ENCODE measurements around the gene MAPRE2.

Gene MAPRE2

DNA sequence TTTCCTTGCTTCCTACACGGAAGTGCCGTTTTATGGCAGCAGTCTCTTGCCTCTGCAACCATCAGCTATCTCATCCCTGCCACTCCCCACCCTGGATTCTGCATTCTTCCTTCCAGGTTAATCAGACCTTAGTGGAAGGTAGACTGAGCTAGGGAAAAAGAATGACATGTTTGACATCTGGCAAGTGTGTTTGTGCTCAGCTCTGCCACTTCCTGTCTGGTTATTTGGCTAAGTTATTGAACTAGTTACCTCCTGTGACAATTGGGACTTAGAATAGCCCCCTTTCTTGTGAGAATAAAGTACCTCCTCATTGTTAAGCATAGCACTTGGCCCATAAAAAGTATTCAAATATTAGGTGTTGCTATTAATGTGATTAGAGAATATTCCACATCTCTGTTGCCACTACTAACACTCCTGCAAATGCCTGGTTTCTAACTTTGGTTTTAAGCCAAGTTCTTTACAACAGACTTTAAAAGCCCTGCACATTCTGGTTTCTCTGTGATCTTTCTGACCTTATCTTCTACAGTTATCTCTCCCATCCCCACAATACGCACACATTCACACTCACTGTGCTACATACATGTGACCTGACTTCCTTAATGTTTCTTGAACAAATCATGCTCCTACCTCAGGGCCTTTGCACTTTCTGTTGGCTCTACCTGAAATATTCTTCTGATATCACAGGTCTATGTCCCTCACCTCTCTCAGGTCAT lies 10.8 kb upstream of the MAPRE2 start:
- in situ Hi-C loops (cut with MboI; ENCODE audit: low sequenced_read_pairs), result no loop called here

DNA sequence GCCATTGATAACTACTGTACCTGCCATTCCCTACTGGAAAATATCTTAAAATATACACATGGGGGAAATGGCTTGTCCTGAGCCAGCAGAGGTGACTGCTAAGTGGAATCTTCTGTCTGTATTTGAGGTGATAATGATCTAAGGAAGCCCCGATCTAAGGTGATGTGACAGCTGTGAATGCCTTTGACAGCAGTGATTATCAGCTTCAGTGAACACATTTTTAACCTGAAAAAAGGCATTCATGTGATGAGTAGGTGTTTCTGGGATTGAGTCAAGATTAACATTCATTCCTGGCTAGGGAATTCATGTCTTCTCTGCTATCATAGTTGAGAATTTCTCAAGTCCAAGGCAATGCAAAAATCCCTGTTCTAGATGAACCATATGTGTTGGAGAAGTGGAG lies 9.1 kb upstream of the MAPRE2 start:
- in situ Hi-C loops (cut with MboI; ENCODE audit: low sequenced_read_pairs), result no loop called here

DNA sequence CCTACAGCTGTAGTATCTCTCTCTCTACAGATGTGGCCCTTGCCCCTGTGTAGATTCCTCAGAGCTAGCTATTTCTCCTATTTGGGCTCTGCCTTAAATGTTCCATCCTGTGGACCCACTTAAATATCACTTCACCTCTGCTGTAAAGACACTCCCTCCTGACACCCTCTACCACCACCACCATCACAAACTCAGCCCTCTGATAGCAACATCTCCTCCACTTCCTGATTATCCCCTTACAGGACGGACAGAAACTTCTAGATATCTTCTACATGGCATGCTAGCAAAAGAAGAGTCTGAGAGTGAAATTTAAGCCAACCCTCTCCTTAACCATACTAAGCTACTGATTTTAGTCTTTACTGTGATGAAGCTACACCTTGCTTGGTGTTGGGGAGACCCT lies 3.2 kb upstream of the MAPRE2 start:
- in situ Hi-C loops (cut with MboI; ENCODE audit: low sequenced_read_pairs), result no loop called here

DNA sequence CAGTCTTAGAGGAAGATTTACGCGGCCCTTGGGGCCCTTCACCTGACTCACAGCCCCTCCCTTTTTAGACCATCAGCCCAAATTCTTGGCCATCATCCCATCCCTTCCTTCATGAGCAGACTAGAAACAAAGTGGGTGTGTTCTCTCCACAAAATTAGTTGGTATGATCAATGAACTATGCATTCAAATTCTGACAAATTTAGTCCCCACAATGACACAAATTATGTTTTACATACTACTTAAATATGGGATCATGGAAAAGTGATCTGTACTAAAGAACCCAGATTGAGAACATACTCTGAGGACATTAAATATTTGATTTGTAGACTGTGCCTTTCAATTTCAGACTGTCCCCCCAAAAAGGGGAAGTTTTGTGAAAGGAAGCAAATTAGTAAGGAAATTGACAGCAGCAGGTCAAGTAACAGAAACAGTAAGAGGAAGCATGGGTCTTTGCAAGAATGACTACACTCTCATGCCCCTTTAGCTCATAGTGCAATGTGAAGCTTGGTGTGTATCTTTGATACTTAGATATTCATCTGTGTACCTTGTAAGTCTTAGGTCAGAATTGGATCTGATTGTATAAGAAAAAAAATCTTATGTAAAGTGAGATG lies 2.2 kb upstream of the MAPRE2 start:
- in situ Hi-C loops (cut with MboI; ENCODE audit: low sequenced_read_pairs), result no loop called here

DNA sequence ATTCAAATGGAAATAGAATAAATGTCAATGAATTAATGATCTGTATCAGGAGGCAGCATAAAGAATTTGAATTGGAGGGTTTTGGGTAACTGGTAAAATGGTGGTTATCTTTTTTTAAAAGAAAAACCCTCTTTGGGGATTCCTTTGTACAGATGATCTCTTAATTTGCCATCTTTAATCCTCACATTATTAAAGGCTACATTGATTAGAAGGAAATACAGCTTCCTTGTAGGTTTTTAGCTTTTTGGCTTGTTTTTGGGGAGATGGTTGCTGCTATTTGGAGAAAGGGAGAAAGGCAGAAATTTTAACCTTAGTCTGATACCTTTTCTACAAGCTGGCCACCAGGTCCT lies 600 bp upstream of the MAPRE2 start:
- in situ Hi-C loops (cut with MboI; ENCODE audit: low sequenced_read_pairs), result no loop called here

DNA sequence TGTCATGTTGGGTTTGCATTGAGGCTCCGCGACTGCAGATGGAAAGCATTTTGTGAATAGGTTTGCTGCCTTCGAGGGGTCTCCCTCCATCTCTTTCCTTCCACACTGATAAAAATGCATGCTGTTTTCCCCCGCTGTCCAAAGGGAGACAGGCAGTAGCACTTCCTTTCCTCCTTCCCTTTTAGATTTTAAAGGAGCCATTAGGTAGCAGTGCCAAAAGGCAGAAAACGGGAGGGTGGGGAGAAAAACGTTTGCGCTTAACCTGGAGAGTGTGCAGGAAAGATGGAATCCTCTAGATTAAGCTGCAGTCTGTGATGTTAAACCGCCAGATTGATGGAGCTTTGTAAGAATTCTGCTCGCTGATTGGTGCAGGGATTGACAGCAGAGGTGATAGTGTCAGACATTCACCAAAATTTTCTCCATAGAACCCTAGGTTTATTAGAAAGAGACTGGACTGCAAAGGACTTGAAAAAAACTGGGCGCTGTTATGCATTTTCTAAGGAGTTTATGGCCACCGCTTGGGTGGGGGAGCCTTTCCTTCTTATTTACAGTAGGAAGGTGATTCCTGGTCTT lies 688 bp downstream of the MAPRE2 start:
- in situ Hi-C loops (cut with MboI; ENCODE audit: low sequenced_read_pairs), result no loop called here

DNA sequence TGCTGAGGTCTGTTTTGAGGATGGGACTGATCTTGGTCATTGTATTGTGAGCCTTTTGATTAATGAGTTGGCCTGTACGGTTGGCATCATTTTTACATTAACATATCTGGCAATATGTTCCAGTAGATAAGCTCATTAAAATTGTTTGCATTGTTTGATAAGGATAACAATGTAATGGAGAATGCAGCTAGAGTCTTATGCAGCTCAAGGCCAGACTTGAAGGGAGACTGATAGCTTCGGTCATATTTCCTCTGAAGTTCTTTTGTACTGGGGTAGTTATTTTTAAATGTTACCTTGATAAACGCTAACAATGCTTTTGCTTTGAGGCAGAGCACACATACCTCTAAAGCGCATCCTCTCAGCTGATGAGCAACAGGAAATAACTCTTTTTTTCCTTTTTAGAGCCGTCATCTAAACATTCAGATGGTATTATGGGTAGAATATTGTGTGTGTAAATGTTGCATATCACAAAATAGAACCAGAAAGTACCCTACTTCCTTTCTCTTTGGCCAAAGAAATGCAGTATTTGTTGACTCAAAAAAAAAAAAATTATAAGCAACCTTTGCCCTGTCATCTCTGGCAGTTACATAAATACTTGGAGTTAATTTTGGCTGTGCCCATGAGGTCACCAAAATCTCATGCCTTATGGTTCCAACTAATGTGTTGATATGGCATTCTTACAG lies 1.3 kb downstream of the MAPRE2 start:
- in situ Hi-C loops (cut with MboI; ENCODE audit: low sequenced_read_pairs), result no loop called here

DNA sequence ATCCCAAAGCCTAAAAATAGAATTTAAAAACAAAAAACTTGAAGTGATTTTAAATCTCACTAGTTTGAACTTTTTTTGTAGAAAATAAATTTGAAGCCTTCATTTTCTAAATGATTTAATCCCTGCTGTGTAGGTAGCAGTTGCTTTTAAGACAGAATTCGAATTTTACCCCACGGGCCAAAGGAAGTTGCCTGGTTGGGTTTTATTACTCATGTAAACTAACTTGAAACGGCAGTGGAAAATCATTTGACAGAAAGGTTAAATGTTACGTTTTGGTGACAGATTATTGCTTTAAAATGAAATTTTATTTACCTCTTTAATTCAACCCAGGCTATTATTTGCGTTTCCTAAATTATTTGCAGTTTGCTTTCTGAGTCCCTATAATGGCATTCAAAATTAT lies 2.0 kb downstream of the MAPRE2 start:
- in situ Hi-C loops (cut with MboI; ENCODE audit: low sequenced_read_pairs), result no loop called here

DNA sequence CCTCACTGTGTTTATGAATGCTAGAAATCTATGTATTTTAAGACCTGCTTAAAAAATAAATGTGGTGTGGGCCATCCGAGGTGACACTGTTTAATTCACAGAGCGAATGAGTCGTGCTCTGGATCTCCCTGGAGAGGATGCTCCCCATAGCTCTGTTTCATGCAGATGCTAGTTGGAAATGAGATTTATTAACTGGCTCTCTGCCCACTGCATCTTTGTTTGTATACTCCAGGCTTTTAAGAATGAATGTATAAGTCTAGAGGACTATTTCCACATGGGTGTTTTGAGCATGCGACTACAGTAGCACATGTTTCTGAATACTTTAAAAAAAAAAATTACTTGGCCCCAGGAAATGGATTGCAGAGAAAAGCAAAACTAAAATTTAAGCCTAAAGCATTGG lies 3.9 kb downstream of the MAPRE2 start:
- in situ Hi-C loops (cut with MboI; ENCODE audit: low sequenced_read_pairs), result no loop called here

DNA sequence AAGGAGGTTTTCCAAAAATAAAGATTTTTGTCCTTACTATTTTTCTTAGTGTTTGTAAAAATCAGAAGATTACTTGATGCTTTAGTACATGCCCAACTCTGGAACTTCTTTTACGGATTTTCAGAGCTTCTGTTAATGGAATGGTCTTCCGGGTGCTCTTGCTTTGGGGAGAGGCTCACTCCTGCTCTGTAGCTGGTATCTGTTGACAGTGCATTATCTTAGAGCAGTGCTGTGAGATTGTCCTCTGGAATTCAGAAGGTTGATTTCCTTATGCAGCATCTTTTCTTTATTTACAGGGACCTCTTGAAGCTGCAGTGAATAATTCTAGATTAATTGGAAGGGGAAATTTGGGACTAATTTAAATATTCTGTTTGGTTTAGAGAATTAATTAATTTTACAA lies 4.6 kb downstream of the MAPRE2 start:
- in situ Hi-C loops (cut with MboI; ENCODE audit: low sequenced_read_pairs), result no loop called here

DNA sequence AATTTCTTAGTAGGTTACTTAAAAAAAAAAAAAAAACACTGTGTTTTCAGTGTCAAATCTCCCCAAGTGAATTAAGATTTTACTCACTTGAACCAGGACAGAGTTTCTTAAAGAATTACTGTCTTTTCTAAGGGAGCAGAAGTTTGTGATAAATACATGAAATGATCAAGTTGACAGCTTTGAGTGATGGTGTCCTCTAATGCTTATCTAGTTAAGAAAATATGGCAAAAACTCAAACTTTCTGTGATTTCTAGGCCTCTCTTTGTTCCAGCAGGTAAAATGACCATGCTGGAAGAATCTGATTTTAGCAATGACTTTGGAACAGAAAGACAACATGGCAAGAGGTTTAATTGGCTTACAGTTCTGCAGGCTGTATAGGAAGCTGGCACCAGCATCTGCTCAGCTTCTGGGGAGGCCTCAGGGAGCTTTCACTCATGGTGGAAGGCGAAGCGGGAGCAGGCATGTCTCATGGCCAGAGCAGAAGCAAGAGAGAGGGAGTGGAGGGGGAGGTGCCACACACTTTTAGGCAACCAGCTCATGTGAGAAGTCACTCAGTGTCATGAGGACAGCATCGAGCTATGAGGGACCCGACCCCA lies 6.6 kb downstream of the MAPRE2 start:
- in situ Hi-C loops (cut with MboI; ENCODE audit: low sequenced_read_pairs), result no loop called here

DNA sequence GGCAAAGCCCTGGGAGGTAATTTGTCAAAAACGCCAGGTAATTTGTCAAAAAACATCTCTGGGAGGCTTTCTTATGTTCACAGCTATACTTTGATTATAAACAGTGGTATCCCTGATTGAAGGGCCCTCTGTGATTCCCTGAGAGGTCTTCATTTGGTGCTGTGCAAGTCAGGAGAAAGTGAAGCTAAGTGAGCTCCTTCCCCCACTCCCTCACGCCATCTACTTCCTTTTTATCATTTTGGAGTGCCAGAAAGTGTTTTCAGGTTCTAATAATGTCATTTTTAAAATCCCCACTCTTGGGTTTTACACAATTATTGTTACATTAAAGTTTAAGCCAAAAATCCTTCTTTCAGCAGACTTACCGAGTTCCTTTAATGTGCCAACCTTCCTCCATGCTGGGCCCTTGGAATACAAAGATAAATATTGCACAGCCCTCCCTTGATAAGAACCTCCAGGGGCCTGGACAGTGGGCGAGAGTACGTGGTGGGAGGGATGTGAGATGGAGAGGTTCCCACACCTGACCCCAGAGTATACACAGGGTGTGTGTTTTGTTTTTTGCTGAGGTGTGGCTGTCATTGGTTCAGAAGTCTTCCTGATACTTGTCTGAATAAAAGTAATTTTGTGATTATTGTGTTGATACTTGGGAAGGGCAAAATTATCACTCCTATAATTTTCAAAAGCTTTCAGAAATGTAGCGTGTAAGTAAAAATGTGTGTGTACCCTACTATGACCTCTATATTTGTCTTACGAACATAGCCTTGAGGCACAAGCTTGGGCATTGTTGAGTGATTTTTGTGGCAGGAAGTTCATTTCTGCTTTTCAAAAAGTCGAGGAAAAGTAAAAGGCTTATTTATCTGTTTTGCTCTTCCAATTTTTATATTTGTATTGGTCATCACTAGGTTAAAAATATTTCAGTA lies 8.2 kb downstream of the MAPRE2 start:
- in situ Hi-C loops (cut with MboI; ENCODE audit: low sequenced_read_pairs), result no loop called here

DNA sequence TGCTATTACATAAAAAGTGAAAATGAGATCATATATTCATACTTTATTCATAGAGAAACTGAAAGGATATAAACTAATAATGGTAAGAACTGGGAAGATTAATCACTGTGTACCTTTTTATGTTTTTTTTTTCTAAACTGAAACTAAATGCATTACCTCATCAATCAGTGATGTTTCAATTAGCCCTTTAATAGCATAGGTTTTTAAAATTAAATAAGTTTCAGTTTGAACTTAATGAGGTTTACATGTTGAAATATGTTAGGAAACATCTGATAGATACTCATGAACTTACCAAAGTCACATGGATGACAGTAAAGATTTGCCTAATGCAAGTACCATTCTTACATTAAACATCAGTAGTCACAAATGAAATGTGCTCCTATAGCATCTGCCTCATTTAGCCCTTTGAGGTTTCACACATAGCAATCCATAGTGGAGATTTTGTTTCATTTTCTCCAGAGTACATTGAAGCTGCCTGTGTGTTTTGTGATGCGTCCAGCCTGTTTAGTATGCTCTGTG lies 8.9 kb downstream of the MAPRE2 start:
- in situ Hi-C loops (cut with MboI; ENCODE audit: low sequenced_read_pairs), result no loop called here

DNA sequence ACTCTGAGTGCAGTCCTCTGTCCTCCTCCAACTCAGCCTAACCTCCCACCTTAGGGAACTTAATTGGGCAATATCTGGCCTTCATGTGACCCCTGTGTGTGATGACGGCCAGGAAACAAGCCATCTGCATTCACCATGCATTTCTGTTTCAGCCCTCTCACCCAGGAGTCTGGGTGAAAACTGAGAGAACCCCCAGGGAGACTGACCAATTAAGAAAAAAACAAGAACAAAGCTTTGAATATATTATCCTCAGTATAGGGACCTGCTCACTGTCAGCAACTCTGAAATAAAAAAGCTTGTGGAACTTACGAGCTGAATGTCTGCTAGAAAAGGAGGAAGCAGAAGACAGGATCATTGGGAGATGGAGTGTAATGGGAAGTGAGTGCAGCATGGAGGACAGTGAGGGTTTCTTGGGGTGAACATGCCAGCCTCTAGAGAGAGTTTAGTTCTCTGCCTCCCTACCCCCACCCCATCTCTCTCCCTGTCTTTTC lies 9.5 kb downstream of the MAPRE2 start:
- in situ Hi-C loops (cut with MboI; ENCODE audit: low sequenced_read_pairs), result no loop called here

DNA sequence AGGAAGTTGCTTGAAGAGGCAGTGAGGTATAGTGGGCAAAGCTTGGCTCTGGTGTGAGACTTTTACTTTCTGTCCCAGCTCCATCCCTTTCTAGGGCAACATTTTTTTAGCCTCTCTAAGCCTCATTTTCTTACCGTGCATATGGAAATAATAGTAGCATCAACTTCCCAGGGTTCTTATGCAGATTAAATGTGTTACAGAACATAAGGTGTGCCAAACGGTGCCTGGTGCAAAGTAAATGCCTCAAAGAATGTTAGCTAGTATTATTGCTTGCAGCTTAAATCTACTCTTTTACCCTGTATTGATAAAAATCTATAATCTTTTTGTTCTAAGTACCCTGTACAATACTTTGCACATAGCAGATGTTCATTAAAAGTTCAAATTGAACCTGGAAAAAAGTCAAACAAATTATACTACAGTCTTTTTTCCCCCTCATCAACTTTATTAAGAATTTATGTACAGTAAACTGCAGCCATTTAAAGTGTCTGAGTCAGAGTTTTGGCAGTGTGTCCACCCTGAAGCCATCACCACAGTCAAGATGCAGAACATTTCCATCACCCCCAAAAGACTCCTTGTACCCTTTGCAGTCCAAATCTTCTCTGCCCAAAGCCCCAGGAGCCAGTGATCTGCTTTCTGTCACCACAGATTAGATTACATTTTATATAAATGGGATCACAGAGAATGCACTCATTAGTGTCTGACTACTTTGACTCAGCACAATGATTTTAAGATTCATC lies 10.6 kb downstream of the MAPRE2 start:
- in situ Hi-C loops (cut with MboI; ENCODE audit: low sequenced_read_pairs), result no loop called here

DNA sequence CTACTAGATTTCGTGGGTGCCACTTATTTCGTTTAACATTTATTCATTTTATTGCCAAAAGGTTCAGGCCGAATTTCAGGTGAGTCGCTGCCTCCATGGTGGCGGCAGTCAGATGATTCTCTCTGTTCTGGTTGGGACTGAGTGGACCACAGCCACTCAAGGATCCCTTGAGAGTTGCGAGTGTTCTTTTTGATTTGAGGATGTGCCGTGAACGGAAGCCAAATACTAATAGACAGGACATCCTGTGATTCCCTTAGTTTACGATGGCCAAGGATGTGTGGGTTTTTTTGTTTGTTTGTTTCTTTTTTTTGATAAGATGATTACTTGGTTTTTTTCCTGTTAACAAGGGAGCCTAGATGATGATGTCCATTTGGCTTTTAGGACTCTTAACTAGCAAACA lies 13.2 kb downstream of the MAPRE2 start:
- in situ Hi-C loops (cut with MboI; ENCODE audit: low sequenced_read_pairs), result no loop called here

DNA sequence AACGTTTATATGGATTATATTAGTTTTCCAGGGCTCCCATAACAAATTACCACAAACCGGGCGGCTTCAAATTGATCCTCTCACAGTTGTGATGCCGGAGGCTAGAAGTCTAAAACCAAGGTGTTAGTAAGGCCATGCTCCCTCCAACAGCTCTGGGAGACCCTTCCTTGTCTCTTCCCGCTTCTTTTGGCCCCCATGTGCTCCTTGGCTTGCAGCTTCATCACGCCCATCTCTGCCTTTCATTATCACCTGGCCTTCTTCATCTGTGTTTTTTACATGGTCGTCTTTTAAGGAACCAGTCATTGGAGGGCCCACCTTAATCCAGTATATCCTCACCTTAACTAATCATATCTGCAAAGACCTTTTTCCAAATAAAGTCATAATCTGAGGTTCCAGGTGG lies 13.9 kb downstream of the MAPRE2 start:
- in situ Hi-C loops (cut with MboI; ENCODE audit: low sequenced_read_pairs), result no loop called here

DNA sequence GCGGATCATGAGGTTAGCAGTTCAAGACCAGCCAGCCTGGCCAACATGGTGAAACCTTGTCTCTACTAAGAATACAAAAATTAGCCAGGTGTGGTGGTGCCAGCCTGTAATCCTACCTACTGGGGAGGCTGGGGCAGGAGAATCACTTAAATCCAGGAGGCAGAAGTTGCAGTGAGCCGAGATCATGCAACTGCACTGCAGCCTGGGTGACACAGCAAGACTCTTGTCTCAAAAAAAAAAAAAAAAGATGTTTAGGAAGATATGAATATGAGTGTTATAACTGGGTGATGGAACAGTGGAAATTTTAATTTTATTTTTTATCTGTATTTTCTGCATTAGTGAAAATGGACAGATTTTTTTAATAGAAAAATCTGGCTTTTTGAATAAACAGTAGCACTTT lies 14.5 kb downstream of the MAPRE2 start:
- in situ Hi-C loops (cut with MboI; ENCODE audit: low sequenced_read_pairs), result no loop called here

DNA sequence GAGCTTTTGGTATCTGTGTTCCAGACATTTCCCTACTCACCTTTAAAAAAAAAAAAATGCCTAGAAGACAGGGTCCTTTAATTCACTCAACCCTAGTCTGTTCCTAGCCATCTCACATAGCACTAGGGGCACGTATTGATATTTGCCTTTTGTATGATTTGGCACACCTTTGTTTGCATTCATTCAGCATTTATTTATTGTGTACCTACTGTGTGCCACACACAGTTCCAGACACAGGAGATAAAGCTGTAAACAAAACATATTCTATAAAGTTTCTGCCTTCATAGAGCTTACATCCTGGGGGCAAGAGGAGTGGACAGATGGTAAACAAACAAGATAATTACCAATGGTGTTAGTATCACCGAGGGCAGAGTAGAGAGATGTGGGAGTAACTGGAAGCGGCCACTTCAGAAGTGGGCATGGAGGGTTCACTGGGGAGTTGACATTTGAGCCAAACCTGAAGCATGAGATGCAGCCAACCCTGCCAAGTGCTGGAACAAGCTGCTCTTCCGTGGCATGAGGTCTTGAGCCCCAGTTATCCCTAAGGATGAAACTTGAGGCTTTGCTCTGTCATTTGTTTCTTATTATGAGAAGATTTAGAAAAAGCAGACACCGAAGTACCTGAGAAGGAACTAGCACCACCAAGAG lies 18.2 kb downstream of the MAPRE2 start:
- in situ Hi-C loops (cut with MboI; ENCODE audit: low sequenced_read_pairs), result no loop called here

Measured in HL-60/S4 (cell line).